K562 (cell line): ENCODE results near the gene SLC34A1. TPM values are rescaled to one million over a fixed set of nuclear protein-coding genes. Genes with fewer than 3 reads are reported as not detected.
A peak's percentile ranks its signal among the peaks of the same experiment; 100 is the strongest.

Experiments
- ATF7 ChIP-seq: fragments of 450-650 bp; IDR thresholded peaks from 2 replicates; pipeline ENCODE4 v1.7.1; 2014; ENCODE audit warnings: mild to moderate bottlenecking, moderate library complexity
- BACH1 ChIP-seq: fragments of 200-800 bp; sonication (Bioruptor generic); IDR thresholded peaks from 2 replicates; pipeline ENCODE4 v1.6.1; 2016; ENCODE audit warnings: missing genetic modification characterization, missing compliant biosample characterization
- CBX8 ChIP-seq: fragments of 200-600 bp; sonication (generic); IDR thresholded peaks from 2 replicates; pipeline ENCODE4 v1.6.1; 2012; ENCODE audit warnings: borderline replicate concordance, mixed run types, low read depth, mild to moderate bottlenecking, moderate library complexity, mixed read lengths, low read length, control low read depth, inconsistent platforms; ENCODE audit not compliant: poor library complexity, severe bottlenecking; ENCODE audit errors: extremely low read depth
- CGGBP1 ChIP-seq: fragments of 250-450 bp; sonication (Bioruptor Pico); IDR thresholded peaks from 2 replicates; pipeline ENCODE4 v1.9.0; 2021; ENCODE audit warnings: mild to moderate bottlenecking
- CHD7 ChIP-seq: fragments of 200-600 bp; sonication (generic); IDR thresholded peaks from one replicate; pipeline ENCODE4 v1.6.1; 2012; ENCODE audit warnings: mild to moderate bottlenecking, low read depth, low read length, inconsistent platforms
- ETV5 ChIP-seq: sonication (generic); formaldehyde crosslinking; IDR thresholded peaks from 2 replicates; pipeline ENCODE4 v1.4.0; 2020; ENCODE audit warnings: low read depth, mild to moderate bottlenecking, missing genetic modification reagents
- KDM5B ChIP-seq: fragments of 200-600 bp; sonication (generic); IDR thresholded peaks from 2 replicates; pipeline ENCODE4 v1.6.1; 2012; ENCODE audit warnings: low read depth, mild to moderate bottlenecking, moderate library complexity, low read length, control low read depth, inconsistent platforms; ENCODE audit not compliant: insufficient replicate concordance
- NEUROD1 ChIP-seq: fragments of 150-350 bp; IDR thresholded peaks from 2 replicates; pipeline ENCODE4 v1.6.1; 2014; ENCODE audit warnings: borderline replicate concordance, low read length, low read depth; ENCODE audit not compliant: partially characterized antibody
- NFRKB ChIP-seq: fragments of 450-650 bp; IDR thresholded peaks from 2 replicates; pipeline ENCODE4 v1.6.1; 2016; ENCODE audit warnings: low read depth
- RB1 ChIP-seq: fragments of 450-650 bp; IDR thresholded peaks from 2 replicates; pipeline ENCODE4 v1.6.1; 2017; ENCODE audit warnings: low read depth, mild to moderate bottlenecking
- RBM14 ChIP-seq: fragments of 200-400 bp; formaldehyde crosslinking; IDR thresholded peaks from 2 replicates; pipeline ENCODE4 v1.6.1; 2018; ENCODE audit warnings: low read depth, mild to moderate bottlenecking, low read length, moderate library complexity, borderline replicate concordance; ENCODE audit not compliant: insufficient read depth
- SMAD4 ChIP-seq: fragments of 250-450 bp; sonication (Bioruptor Pico); conservative IDR thresholded peaks from 2 replicates; pipeline ENCODE4 v1.8.0; 2021; ENCODE audit warnings: inconsistent platforms, mild to moderate bottlenecking, moderate library complexity
- SOX6 ChIP-seq: fragments of 450-650 bp; IDR thresholded peaks from 2 replicates; pipeline ENCODE4 v1.6.1; 2014; ENCODE audit warnings: mild to moderate bottlenecking
- TFAM ChIP-seq: fragments of 250-450 bp; sonication (Bioruptor Pico); conservative IDR thresholded peaks from 2 replicates; pipeline ENCODE4 v1.5.0; 2021; ENCODE audit warnings: mild to moderate bottlenecking, moderate library complexity
- U2AF1 ChIP-seq: fragments of 200-400 bp; formaldehyde crosslinking; optimal IDR thresholded peaks from 2 replicates; pipeline ENCODE3; 2017; ENCODE audit warnings: mild to moderate bottlenecking, low read depth, low read length, moderate library complexity
- XRCC5 ChIP-seq: fragments of 200-400 bp; formaldehyde crosslinking; IDR thresholded peaks from 2 replicates; pipeline ENCODE4 v1.6.1; 2017; ENCODE audit warnings: low read depth, mild to moderate bottlenecking, low read length
- ZNF3 ChIP-seq: fragments of 250-450 bp; sonication (Bioruptor Pico); IDR thresholded peaks from 2 replicates; pipeline ENCODE4 v1.5.0; 2021; ENCODE audit warnings: mild to moderate bottlenecking, moderate library complexity
- polyA plus RNA-seq, 8 experiments: library from polyadenylated mRNA; depleted of rRNA in 4 of 8; stranded (reverse) in 5 of 8; unstranded in 3 of 8; fragments of >200 nt; fragmentation: Nextera tagmentation in 2 of 8; fragmentation: Illumina TruSeq in 1 of 8; extraction: Ambion mirVana in 2 of 8; extraction: Trizol in 1 of 8; gene quantifications; 2 replicates each; pipeline versions ENCODE4 v1.2.1 to v1.2.3, GENCODE V29; 2011 to 2014; ENCODE audit warnings: inconsistent platforms in 1 of 8, missing spikeins in 1 of 8
- total RNA-seq, 7 experiments: library from RNA; depleted of rRNA in 6 of 7; stranded (reverse); fragments of >200 nt in 6 of 7; fragmentation: Illumina TruSeq in 2 of 7; extraction: Trizol in 2 of 7; gene quantifications; 2 replicates each; pipeline versions ENCODE4 v1.2.1 to v1.2.3, GENCODE V29; 2011 to 2021; ENCODE audit warnings: low replicate concordance in 1 of 7

SLC34A1 gene
- total and polyA plus RNA-seq, 9 of the 15 experiments (the other 6 are each of a cell fraction or from before 2014, with no cell fraction given), result not detected

GRCh38 chr5:177426566-177427210, 42.5 kb downstream of the SLC34A1 start, which contains the start of gene GRK6 (continued):
- TF ChIP-seq NEUROD1, result peak; percentile 28
- peak; percentile 61 for TF ChIP-seq U2AF1
- peak; percentile 70 for TF ChIP-seq SMAD4 (CRISPR knock-in tag)
- peak; percentile 20 for TF ChIP-seq KDM5B
- no peak for TF ChIP-seq XRCC5
- no peak for TF ChIP-seq BACH1 (tag)
- TF ChIP-seq RB1, result peak; percentile 82
- TF ChIP-seq SOX6, result no peak
- no peak for TF ChIP-seq ATF7
- no peak for TF ChIP-seq RBM14
- no peak for TF ChIP-seq CBX8
- TF ChIP-seq TFAM, result no peak
- TF ChIP-seq ETV5 (CRISPR knock-in tag), result 0 out of 2 replicates have a peak, but pooled peaks have one; percentile 35
- TF ChIP-seq CGGBP1, result no peak
- no peak for TF ChIP-seq CHD7
- TF ChIP-seq ZNF3 (CRISPR knock-in tag), result no peak
- no peak for TF ChIP-seq NFRKB
